Transverse colon (tissue), 4 donors: ENCODE data around the gene RAB6B.

Experiments
- CTCF ChIP-seq, 5 experiments: fragments of 200-600 bp in 3 of 5; fragments of 450-650 bp in 2 of 5; sonication (generic) in 3 of 5; IDR thresholded peaks; 1 replicate in 2 of 5; 2 replicates in 3 of 5; pipeline ENCODE4 v1.5.1; 2016 to 2017; ENCODE audit warnings: antibody characterized with exemption in 5 of 5, inconsistent platforms in 3 of 5, mild to moderate bottlenecking in 2 of 5, moderate library complexity in 1 of 5
- POLR2AphosphoS5 ChIP-seq, 3 donors: sonication (generic); formaldehyde crosslinking; IDR thresholded peaks; one replicate each; pipeline ENCODE4 v1.6.1; 2016; ENCODE audit warnings: antibody characterized with exemption in 3 of 3

- TF ChIP-seq CTCF (IDR thresholded peaks at IDR 0.05) (no peak), POLR2AphosphoS5 (IDR thresholded peaks at IDR 0.05) (no peak)
These were observed 33.5 kb downstream of the RAB6B start for GRCh38 chr3:133862161-133862560.
